Measurements from ENCODE around the gene EEA1.

Gene EEA1

GRCh38 chr12:92877904-92878303 lies 51.2 kb downstream of the EEA1 start:
- no peak for FAIRE-seq

GRCh38 chr12:92876496-92876895 lies 52.6 kb downstream of the EEA1 start:
- FAIRE-seq, result no peak

DNA sequence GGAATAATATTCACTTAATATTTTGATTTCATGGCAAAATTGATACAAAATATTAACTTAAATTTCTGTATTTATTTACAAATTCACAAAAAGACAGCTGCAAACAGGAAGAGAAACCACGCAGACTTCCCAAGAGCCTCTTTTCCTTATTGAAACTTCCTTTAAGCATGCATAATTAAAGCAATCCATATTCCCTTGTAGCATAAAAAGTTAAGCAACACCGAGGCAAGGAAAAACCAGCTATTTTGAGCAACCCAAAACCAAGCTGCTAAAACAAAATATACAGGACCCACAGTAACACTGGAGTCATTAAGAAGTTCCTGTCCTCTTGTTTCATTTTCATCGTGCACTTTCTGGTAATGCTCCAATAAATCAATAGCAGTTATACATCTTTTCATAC lies 58.0 kb downstream of the EEA1 start:
- FAIRE-seq, result no peak

DNA sequence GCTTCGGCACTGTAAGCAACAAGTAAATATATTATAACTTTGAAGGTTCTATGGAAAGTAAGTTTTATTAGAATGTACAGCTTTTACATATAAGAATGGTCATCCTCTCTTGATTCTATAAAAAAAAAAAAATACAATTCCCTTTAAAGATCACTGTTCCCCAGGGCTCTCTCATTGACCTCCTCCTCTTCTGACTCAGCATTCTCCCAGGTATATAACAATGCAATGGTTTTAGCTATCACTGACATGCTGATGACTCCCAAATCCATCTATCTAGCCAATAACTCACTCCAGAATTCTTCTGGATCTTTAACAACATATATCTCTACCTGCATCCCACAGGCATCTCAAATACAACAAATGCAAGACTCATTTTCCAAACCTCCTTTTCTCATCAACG lies 62.7 kb downstream of the EEA1 start:
- no peak for FAIRE-seq

- FAIRE-seq, result no peak
Measured at GRCh38 chr12:92863251-92863650, 65.8 kb downstream of the EEA1 start.

DNA sequence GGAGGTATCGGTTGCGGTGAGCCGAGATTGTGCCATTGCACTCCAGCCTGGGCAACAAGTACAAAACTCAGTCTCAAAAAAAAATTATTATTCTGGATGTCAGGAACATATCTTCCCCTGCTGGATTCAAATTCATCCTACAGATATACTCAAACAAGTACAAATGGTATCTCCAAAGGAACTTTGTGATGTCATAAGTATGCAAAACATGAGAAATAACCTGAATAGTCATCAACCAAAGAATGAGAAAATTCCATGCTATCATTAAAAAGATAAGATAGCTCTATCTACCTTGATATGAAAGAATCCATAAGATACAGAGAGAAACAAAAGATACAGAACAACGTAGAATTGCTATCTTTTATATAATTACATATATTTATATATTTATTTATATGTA lies 67.7 kb downstream of the EEA1 start:
- FAIRE-seq, result no peak

- no peak for FAIRE-seq
Measured at GRCh38 chr12:92860521-92860920, 68.6 kb downstream of the EEA1 start.

- FAIRE-seq, result no peak
Measured at GRCh38 chr12:92859650-92860386, 69.3 kb downstream of the EEA1 start.

GRCh38 chr12:92857818-92858217 lies 71.3 kb downstream of the EEA1 start:
- FAIRE-seq, result no peak

DNA sequence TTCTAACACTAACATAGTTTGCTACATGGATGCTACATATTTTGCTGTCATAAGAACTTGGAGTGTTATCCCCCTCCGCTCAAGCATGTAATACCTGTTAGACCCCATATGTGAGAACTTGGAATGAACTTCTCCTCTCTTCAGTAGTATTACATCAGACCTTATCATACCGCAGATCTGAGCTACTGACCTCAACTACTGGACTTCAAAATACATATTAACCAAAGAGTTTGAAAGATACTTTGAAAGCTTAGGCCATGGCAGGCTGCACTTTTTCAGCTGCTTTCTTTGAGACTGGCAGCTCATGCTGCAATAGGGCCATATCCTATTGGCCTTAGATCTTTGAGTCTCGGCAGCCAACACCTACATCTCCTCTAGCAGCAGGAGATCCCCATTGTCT lies 74.8 kb downstream of the EEA1 start:
- no peak for FAIRE-seq

GRCh38 chr12:92848740-92849139 lies 80.4 kb downstream of the EEA1 start:
- FAIRE-seq, result no peak

DNA sequence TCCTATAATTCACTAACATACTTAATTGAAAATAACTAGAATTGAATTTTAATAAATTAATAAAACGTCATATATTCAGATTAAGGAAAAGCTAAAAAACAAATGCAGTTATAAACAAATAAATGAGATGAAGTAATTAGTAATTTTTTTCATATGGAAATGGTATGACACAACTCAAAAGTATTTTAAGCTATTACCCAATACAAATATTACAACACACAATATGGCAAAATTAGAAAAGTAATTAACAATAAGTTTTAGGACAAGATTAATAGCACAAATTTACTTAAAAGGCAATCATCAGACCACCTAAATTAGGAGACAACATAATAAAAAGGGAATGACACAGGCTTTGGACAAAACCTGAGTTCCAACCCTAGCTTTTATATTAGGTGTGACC lies 81.7 kb downstream of the EEA1 start:
- peak; percentile 70 for FAIRE-seq

DNA sequence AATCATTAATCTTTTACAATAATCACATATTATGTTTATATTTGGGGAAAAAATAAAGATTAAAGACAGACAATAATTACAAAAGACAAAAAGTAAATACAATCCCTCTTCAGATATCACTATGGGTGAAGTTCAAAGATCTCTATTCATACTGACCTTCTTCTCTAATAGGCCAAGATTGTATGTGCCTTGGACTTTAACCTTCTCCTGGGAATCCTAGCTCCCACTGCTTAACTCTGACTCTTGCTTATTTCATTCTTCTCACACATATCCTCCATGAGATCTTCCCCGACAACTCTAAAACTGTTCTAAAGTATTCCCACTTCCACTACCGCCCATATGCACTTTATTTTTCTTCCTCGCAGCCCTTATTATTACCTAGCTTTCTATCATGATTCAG lies 83.8 kb downstream of the EEA1 start:
- FAIRE-seq, result no peak

DNA sequence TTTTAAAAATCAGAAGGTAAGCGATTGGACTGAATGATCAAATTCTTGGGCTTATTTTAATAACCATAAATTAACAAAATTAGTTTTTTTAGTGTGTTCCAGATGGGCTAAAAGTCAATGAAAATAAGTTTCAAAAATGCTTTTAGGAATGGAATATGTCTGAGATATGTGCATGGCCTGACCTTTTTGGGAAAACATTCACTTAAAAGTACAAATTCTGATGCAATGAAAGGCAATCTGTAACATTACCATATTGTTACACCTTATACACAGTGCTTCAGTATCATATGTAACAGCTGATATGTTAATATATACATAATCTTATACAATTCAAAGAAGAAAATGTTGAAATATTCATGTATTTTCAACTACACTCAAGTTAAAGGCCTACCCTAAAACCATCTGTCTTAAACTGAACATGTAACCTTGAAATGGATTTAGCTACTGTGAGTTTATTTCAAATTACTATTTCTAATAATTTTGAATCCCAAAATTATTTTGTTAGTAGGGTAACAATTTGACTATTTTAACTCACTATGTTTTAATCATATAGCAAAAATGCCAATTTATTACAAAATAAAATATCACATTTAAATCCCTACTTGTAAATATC lies 84.8 kb downstream of the EEA1 start:
- peak; percentile 60 for FAIRE-seq

- no peak for FAIRE-seq
Measured at GRCh38 chr12:92829686-92830282, 99.3 kb downstream of the EEA1 start.

GRCh38 chr12:92828565-92828964 lies 100.5 kb downstream of the EEA1 start:
- FAIRE-seq, result no peak

GRCh38 chr12:92827836-92828431 lies 101.2 kb downstream of the EEA1 start:
- FAIRE-seq, result peak; percentile 73

DNA sequence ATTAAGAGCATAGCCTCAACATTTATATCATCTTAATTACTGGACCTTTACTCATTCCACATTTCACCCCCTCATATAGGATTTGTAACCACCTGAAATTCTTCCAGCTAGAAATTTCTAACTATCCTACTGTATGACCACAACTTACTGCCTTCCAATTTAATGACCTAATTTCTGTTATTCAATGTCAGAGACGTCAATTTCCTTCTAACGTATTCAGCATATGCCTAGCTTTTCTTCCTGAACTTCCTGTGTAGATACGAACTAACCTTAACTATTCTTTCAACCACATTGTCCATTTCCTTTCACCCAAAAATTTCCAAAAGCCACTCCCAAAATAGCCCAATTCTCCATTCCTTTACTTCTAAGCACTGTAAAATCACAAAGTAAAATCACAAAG lies 108.0 kb downstream of the EEA1 start:
- FAIRE-seq, result no peak

GRCh38 chr12:92814584-92814983 lies 114.5 kb downstream of the EEA1 start:
- FAIRE-seq, result no peak

DNA sequence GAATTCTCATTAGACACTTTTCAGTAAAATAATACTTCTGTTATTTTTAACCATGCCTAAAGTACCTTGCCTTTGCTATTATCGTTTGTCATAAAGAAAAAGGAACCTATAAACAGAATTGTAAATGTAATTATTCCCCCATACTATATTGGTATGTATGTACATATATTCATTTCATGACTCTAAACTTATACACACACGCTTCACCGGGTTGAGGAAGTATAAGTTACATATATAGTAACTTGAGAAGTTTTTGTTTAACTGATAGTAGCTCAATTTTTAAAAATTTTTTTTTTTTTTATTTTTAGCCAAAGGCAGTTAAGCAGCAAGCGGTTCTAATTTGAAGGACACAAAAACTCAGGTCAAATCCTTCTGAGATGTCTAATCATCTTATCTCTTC lies 118.7 kb downstream of the EEA1 start:
- FAIRE-seq, result no peak

- FAIRE-seq, result no peak
Measured at GRCh38 chr12:92803903-92804302, 125.2 kb downstream of the EEA1 start.

DNA sequence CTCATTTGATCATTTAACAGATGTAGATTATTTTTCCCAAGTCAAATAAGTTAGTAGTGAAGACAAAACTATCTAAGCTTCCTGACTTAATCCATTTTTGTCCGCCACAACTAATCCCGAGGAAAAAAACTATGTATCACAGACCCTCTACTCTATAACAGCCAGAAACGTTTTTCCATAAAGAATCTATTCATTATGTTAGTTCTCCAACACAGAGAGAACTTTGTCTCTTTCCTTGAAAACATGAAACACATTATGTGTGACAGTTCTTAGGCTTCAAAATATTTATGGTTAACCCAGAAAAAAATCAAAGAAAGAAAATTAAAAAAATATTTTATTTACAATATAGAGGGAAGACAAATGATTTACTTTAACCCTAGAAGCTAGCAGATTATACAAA lies 126.2 kb downstream of the EEA1 start:
- no peak for FAIRE-seq

DNA sequence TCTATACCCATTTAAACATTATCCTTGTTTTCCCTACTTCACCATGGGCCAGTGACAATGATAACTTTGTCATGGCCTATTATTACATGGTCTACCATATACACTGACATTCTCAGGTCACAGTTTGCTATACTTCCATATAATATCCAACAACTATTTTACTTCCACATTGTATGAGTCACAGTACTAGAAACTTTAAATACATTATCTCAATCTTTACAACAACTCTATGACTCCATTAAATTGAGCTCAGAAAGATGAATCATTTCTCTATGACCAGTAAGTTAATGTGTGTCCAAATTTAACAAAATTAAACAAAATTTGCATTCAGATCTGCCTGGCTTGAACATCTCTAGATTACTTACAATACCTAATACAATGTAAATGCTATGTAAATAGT lies 132.4 kb downstream of the EEA1 start:
- no peak for FAIRE-seq

GRCh38 chr12:92794814-92795213 lies 134.3 kb downstream of the EEA1 start:
- no peak for FAIRE-seq
